NT2/D1 (cell line): ENCODE results near the gene FAXDC2.

Experiments used
- DNase-seq: peaks from one replicate; pipeline ENCODE4 v3.0.0-alpha.2; 2011; ENCODE audit warnings: low read depth, low spot score
- H3K27me3 ChIP-seq: 2 replicates; pipeline ENCODE4 v1.6.0; 2011; ENCODE audit warnings: mild to moderate bottlenecking; ENCODE audit not compliant: insufficient read length, insufficient read depth
- H3K36me3 ChIP-seq: 2 replicates; pipeline ENCODE4 v1.6.1; 2011; ENCODE audit warnings: mild to moderate bottlenecking, low read length, mixed read lengths; ENCODE audit not compliant: insufficient read depth, insufficient read length
- H3K4me1 ChIP-seq: 2 replicates; pipeline ENCODE4 v1.5.1; 2011; ENCODE audit not compliant: insufficient read depth, insufficient read length
- H3K4me3 ChIP-seq: 2 replicates; pipeline ENCODE4 v1.5.1; 2011; ENCODE audit warnings: low read depth; ENCODE audit not compliant: insufficient read length
- H3K9ac ChIP-seq: 2 replicates; pipeline ENCODE4 v1.6.0; 2011; ENCODE audit warnings: low read depth; ENCODE audit not compliant: insufficient read length
- H3K9me3 ChIP-seq: 2 replicates; pipeline ENCODE4 v1.5.1; 2011; ENCODE audit warnings: mild to moderate bottlenecking, low read length; ENCODE audit not compliant: insufficient read depth
- SUZ12 ChIP-seq: IDR thresholded peaks from 2 replicates; pipeline ENCODE4 v1.6.1; 2011; ENCODE audit not compliant: insufficient read length, insufficient read depth; ENCODE audit errors: extremely low read depth
- YY1 ChIP-seq: IDR thresholded peaks from 2 replicates; pipeline ENCODE4 v1.6.1; 2011; ENCODE audit not compliant: insufficient read length, insufficient read depth
- ZNF274 ChIP-seq: IDR thresholded peaks from 2 replicates; pipeline ENCODE4 v1.6.1; 2011; ENCODE audit warnings: mild to moderate bottlenecking, low read depth, low read length

The FAXDC2 gene

GRCh38 chr5:154782812-154783592 is 67.4 kb downstream of the FAXDC2 start:
- no peak for DNase-seq

DNA sequence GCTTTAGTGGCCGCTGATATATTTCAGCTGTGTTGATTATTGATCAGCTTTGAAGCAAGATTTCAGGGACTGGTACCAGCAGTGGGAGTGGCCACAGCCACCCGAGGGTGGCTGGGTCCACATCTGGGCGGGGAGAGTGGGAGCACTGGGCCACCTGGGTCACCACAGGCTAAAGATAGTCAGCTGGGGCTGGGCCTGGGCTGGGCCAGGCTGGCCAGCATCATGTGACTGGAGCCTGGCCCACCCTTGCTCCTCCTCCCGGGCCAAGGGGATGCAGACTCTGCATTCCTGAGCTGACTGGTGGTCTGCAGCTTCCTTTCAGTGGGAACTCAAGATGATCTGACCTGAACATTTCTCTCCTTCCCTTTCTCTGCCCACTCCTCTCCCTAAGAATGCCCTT is 68.1 kb downstream of the FAXDC2 start:
- Histone ChIP-seq H3K36me3 (peaks cover 9% of the 10 kb centered on the region), H3K4me3 (no peak overlapping the region), H3K9me3 (no peaks in the 10 kb centered on the region), H3K4me1 (peaks cover 8% of the 10 kb centered on the region), H3K9ac (no peak overlapping the region), H3K27me3 (no peaks in the 10 kb centered on the region)
- TF ChIP-seq YY1 = no peak
- no peak for TF ChIP-seq SUZ12
- TF ChIP-seq ZNF274 = no peak
- DNase-seq = no peak

More at GRCh38 chr5:154782812-154783592, 67.4 kb downstream of the FAXDC2 start:
- Histone ChIP-seq H3K27me3 (no peaks in the 10 kb centered on the region), H3K4me3 (no peak overlapping the region), H3K4me1 (peaks cover 8% of the 10 kb centered on the region), H3K9ac (no peak overlapping the region), H3K36me3 (peaks cover 9% of the 10 kb centered on the region), H3K9me3 (no peaks in the 10 kb centered on the region)
- TF ChIP-seq SUZ12 (no peak), ZNF274 (no peak), YY1 (no peak)

DNA sequence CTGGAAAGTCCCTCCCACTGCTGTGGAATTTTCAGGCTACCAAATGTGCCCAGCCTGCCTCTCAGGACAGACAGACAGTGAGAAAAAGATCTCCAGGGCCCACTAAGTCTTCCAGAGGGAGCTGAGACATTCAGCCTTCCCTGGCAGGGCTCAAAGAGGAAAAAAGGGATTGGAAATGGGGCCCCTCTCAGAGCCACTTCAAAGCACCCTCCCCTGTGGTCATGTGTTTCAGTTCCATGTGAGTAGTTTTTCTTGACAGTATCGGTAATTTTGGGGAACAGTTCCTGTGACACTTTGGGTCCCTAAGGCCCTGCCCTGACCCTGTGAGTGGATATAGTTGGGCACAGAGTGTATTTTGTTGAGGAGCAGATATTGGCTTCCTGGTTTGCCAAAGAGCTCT is 70.3 kb downstream of the FAXDC2 start:
- H3K9ac ChIP-seq = no peak overlapping the region
- DNase-seq = no peak
- TF ChIP-seq ZNF274 = no peak
- TF ChIP-seq YY1 = no peak
- no peak for TF ChIP-seq SUZ12
- no peaks in the 10 kb centered on the region for H3K9me3 ChIP-seq
- peaks cover 8% of the 10 kb centered on the region for H3K4me1 ChIP-seq
- H3K4me3 ChIP-seq = no peak overlapping the region
- H3K36me3 ChIP-seq = peaks cover 11% of the 10 kb centered on the region
- H3K27me3 ChIP-seq = no peaks in the 10 kb centered on the region

- no peak overlapping the region for H3K9ac ChIP-seq
- H3K4me1 ChIP-seq = peaks cover 10% of the 10 kb centered on the region
- DNase-seq = no peak
- no peak overlapping the region for H3K4me3 ChIP-seq
- H3K27me3 ChIP-seq = no peaks in the 10 kb centered on the region
- peaks cover 16% of the 10 kb centered on the region for H3K36me3 ChIP-seq
- TF ChIP-seq ZNF274 = no peak
- TF ChIP-seq SUZ12 = no peak
- no peak for TF ChIP-seq YY1
- H3K9me3 ChIP-seq = no peaks in the 10 kb centered on the region
These were observed 71.3 kb downstream of the FAXDC2 start for GRCh38 chr5:154779105-154779504.

- Histone ChIP-seq H3K4me1 (peaks cover 10% of the 10 kb centered on the region), H3K27me3 (no peaks in the 10 kb centered on the region), H3K9me3 (no peaks in the 10 kb centered on the region), H3K9ac (no peak overlapping the region), H3K4me3 (no peak overlapping the region), H3K36me3 (peaks cover 16% of the 10 kb centered on the region)
- DNase-seq = no peak
- TF ChIP-seq SUZ12 (no peak), ZNF274 (no peak), YY1 (no peak)
These were observed 71.9 kb downstream of the FAXDC2 start for GRCh38 chr5:154778534-154778933.

GRCh38 chr5:154776167-154776566 is 74.2 kb downstream of the FAXDC2 start:
- H3K36me3 ChIP-seq = peaks cover 13% of the 10 kb centered on the region
- H3K9ac ChIP-seq = no peak overlapping the region
- no peak overlapping the region for H3K4me3 ChIP-seq
- H3K4me1 ChIP-seq = peaks cover 10% of the 10 kb centered on the region
- no peak for TF ChIP-seq SUZ12
- no peak for TF ChIP-seq YY1
- no peak for TF ChIP-seq ZNF274
- H3K27me3 ChIP-seq = no peaks in the 10 kb centered on the region
- no peaks in the 10 kb centered on the region for H3K9me3 ChIP-seq
- DNase-seq = no peak

DNA sequence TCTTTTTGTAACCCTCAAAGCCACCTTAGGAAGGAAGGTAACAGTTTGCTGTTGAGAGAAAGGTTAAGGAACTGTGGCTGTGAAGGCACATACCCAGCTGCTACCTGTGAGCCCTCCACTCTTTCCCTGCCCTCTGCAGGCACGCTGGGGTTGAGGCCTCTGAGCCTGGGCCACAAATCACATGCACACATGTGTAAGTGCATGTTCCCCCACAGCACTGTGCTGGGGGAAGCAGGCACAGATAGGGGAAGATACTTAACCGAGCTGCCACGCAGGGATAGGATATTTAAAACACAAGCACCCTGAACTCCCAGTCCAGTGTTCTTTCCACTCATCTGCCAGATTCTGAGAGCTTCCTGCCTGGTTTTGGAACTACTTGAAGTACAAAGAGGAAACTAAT is 77.1 kb downstream of the FAXDC2 start:
- no peak overlapping the region for H3K4me3 ChIP-seq
- DNase-seq = no peak
- no peaks in the 10 kb centered on the region for H3K27me3 ChIP-seq
- TF ChIP-seq YY1 (no peak), SUZ12 (no peak), ZNF274 (no peak)
- H3K9me3 ChIP-seq = no peaks in the 10 kb centered on the region
- H3K4me1 ChIP-seq = peaks cover 17% of the 10 kb centered on the region
- H3K36me3 ChIP-seq = peaks cover 14% of the 10 kb centered on the region
- H3K9ac ChIP-seq = no peak overlapping the region
